Measurements from ENCODE around the gene IMPACT.

DNA sequence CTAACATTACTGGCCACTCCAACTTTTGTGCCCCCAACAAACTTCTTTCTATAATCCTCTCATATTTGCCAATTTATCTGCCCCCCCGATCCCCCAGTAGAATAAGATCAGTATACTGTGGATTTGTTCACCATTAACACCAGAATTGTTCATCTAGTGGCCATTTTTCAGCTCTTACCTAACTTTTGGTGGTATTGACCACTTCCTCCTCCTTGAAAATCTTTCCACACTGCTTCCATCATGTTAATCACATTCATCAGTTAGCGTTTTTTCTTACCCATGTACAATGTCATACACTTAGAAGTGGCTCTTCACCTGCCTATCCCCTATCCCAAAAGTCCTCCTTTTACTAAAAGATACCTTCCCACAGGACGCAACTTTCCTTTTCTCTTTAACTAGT is 6.1 kb downstream of the IMPACT start:
- no peak for TF ChIP-seq EZH2 (IDR thresholded peaks at IDR 0.05; ENCODE audit: insufficient read depth, low read length)
- TF ChIP-seq, protein P1, sequence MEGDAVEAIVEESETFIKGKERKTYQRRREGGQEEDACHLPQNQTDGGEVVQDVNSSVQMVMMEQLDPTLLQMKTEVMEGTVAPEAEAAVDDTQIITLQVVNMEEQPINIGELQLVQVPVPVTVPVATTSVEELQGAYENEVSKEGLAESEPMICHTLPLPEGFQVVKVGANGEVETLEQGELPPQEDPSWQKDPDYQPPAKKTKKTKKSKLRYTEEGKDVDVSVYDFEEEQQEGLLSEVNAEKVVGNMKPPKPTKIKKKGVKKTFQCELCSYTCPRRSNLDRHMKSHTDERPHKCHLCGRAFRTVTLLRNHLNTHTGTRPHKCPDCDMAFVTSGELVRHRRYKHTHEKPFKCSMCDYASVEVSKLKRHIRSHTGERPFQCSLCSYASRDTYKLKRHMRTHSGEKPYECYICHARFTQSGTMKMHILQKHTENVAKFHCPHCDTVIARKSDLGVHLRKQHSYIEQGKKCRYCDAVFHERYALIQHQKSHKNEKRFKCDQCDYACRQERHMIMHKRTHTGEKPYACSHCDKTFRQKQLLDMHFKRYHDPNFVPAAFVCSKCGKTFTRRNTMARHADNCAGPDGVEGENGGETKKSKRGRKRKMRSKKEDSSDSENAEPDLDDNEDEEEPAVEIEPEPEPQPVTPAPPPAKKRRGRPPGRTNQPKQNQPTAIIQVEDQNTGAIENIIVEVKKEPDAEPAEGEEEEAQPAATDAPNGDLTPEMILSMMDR (IDR thresholded peaks at IDR 0.05; ENCODE audit: insufficient read depth, low read depth, low read length) = no peak

All from astrocyte (in vitro differentiated cells and primary cell).